HL-60 (cell line): ENCODE data around the gene KCNMA1.

Experiments
- CTCF ChIP-seq: IDR thresholded peaks from one replicate; pipeline ENCODE4 v1.5.1; 2011; ENCODE audit warnings: low read length, control low read depth, inconsistent platforms; ENCODE audit not compliant: insufficient read depth
- POLR2AphosphoS5 ChIP-seq: IDR thresholded peaks from 2 replicates; pipeline ENCODE4 v1.6.1; 2012; ENCODE audit warnings: low read depth
- SPI1 ChIP-seq: IDR thresholded peaks from 2 replicates; pipeline ENCODE4 v1.6.1; 2012; ENCODE audit warnings: low read depth, mild to moderate bottlenecking, borderline replicate concordance

GRCh38 chr10:77609781-77610272 is 27.8 kb downstream of the KCNMA1 start:
- TF ChIP-seq CTCF (no peak), POLR2AphosphoS5 (no peak), SPI1 (no peak)
